ENCODE measurements around the gene KDM1A. TPM values are rescaled to one million over a fixed set of nuclear protein-coding genes. Genes with fewer than 3 reads are reported as not detected.
"Not testable (repeated sequence)": the region's sequence is repeated elsewhere in the genome, so short reads cannot be mapped to it uniquely, and the experiment has no call there.

The KDM1A gene
- total and polyA plus RNA-seq, 9 of the 15 experiments (the other 6 are each of a cell fraction or from before 2014, with no cell fraction given), result 59.2 to 181 (median 168) TPM

DNA sequence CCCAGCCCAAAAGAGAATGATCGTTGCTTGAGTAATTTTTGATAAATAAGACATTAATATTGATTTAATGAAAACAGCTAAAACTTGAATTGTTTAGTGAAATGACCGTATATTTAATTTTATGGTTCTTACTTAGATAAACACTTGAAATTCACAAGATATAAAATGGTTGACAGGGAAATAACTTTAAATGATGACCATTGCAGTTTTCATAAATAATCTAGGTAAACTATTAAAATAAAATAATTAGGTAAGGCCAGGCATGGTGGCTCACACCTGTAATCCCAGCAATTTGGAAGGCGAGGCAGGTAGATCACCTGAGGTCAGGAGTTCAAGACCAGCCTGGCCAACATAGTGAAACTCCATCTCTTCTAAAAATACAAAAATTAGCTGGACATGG, 26.9 kb upstream of the KDM1A start:
- CTCF ChIA-PET (ENCODE audit: low intra/inter-chr PET ratio); FAIRE-seq; H4K20me1 ChIP-seq (replicated peaks; ENCODE audit: control insufficient read depth, insufficient read depth, low read length); ATAC-seq; H3K9ac ChIP-seq (ENCODE audit: insufficient read depth in 1 of 2, low read depth in 2 of 2, low read length in 2 of 2); H3K4me3 ChIP-seq; DNase-seq (ENCODE audit: extremely low read depth in 1 of 4, low spot score in 3 of 4); intact Hi-C loops (cut with micrococcal nuclease); BruUV-seq (replicated peaks); H3K27ac ChIP-seq (ENCODE audit: extremely low read depth, low read depth, low read length); H3K4me1 ChIP-seq (replicated peaks in 1 of 2; ENCODE audit: control insufficient read depth in 2 of 2, insufficient read depth in 2 of 2, low read length in 2 of 2); in situ Hi-C loops (cut with MboI); H3K79me2 ChIP-seq (ENCODE audit: control insufficient read depth, insufficient read depth, low read length); H3K4me2 ChIP-seq (ENCODE audit: insufficient read depth, low read length); H2AFZ ChIP-seq (ENCODE audit: low read depth, low read length); H3K9me3 ChIP-seq (replicated peaks; ENCODE audit: control insufficient read depth, insufficient read depth, low read depth, low read length); H3K36me3 ChIP-seq (ENCODE audit: control insufficient read depth, insufficient read depth, low read length); H3K27me3 ChIP-seq (ENCODE audit: control insufficient read depth in 2 of 2, insufficient read depth in 2 of 2, low read length in 2 of 2); H3K9me1 ChIP-seq (ENCODE audit: control insufficient read depth, insufficient read depth, low read length): not testable (repeated sequence)
- TF ChIP-seq MAFG (tag; conservative IDR thresholded peaks at IDR 0.05) (0 out of 2 replicates have a peak, but pooled peaks have one; percentile 25), MAFF (IDR thresholded peaks at IDR 0.05; ENCODE audit: low read length) (peak; percentile 55; the same call in 1 of the 2 replicates), ZNF316 (IDR thresholded peaks at IDR 0.05) (peak; percentile 86), MAFK (IDR thresholded peaks at IDR 0.05; ENCODE audit: low read length) (peak; percentile 36; the same call in 1 of the 2 replicates)
- 40% methylated on average over 3 of the region's 3 CpGs for WGBS (ENCODE audit: insufficient coverage, low coverage, missing lambda C conversion rate)
- POLR2A ChIA-PET, result interaction anchor here (2.7 kb wide), 1 partner anchor 94 kb away, joined by 6 read pairs; no protein-coding TSS in a partner anchor

GRCh38 chr1:22993220-22993795, 26.0 kb upstream of the KDM1A start:
- intact Hi-C loops (cut with micrococcal nuclease); BruUV-seq (replicated peaks); H3K4me1 ChIP-seq (replicated peaks in 1 of 2; ENCODE audit: control insufficient read depth in 2 of 2, insufficient read depth in 2 of 2, low read length in 2 of 2); CTCF ChIA-PET (ENCODE audit: low intra/inter-chr PET ratio); H3K36me3 ChIP-seq (ENCODE audit: control insufficient read depth, insufficient read depth, low read length); H2AFZ ChIP-seq (ENCODE audit: low read depth, low read length); DNase-seq (ENCODE audit: extremely low read depth in 1 of 4, low spot score in 3 of 4); H3K27ac ChIP-seq (ENCODE audit: extremely low read depth, low read depth, low read length); H3K9me1 ChIP-seq (ENCODE audit: control insufficient read depth, insufficient read depth, low read length); H3K9ac ChIP-seq (ENCODE audit: insufficient read depth in 1 of 2, low read depth in 2 of 2, low read length in 2 of 2); H3K4me2 ChIP-seq (ENCODE audit: insufficient read depth, low read length); FAIRE-seq; in situ Hi-C loops (cut with MboI); ATAC-seq; H3K79me2 ChIP-seq (ENCODE audit: control insufficient read depth, insufficient read depth, low read length); H3K9me3 ChIP-seq (replicated peaks; ENCODE audit: control insufficient read depth, insufficient read depth, low read depth, low read length); H4K20me1 ChIP-seq (replicated peaks; ENCODE audit: control insufficient read depth, insufficient read depth, low read length); H3K4me3 ChIP-seq; H3K27me3 ChIP-seq (ENCODE audit: control insufficient read depth in 2 of 2, insufficient read depth in 2 of 2, low read length in 2 of 2): not testable (repeated sequence)
- POLR2A ChIA-PET, result interaction anchor here (0.7 to 2.7 kb wide), 2 partner anchors 17 to 93 kb away, joined by 3 to 6 read pairs; no protein-coding TSS in a partner anchor
- TF ChIP-seq TRIM28 (IDR thresholded peaks at IDR 0.05), result peak; percentile 45; the same call in 1 of the 2 replicates
- TF ChIP-seq ZFP36 (IDR thresholded peaks at IDR 0.05; ENCODE audit: low read depth, low read length, partially characterized antibody), result peak; percentile 74
- 0 out of 2 replicates have a peak, but pooled peaks have one; percentile 15 for TF ChIP-seq ZNF507 (tag; conservative IDR thresholded peaks at IDR 0.05)
- WGBS (ENCODE audit: insufficient coverage, low coverage, missing lambda C conversion rate), result 37% methylated on average over 6 of the region's 6 CpGs

Measured in K562 (cell line).